H1 (cell line): ENCODE results near the gene TMEM183A. TPM values are rescaled to one million over a fixed set of nuclear protein-coding genes. Genes with fewer than 3 reads are reported as not detected.

Source experiments
- CTCF ChIA-PET: fragments of 300-600 bp; sonication (Branson Sonifier 250); formaldehyde crosslinking; loops from one replicate; lab custom pipeline; 2021; ENCODE audit not compliant: partially characterized antibody; lab: Charles Lee
- POLR2A ChIA-PET: fragments of 300-600 bp; sonication (Branson Sonifier 250); formaldehyde crosslinking; loops from one replicate; lab custom pipeline; 2021; ENCODE audit warnings: inconsistent platforms; ENCODE audit not compliant: partially characterized antibody; lab: Charles Lee
- DNase-seq, 2 experiments: peaks; one replicate each; pipeline versions ENCODE4 v3.0.0 to v3.0.0-alpha.2; 2010 to 2022; ENCODE audit warnings: low spot score in 2 of 2, low read depth in 1 of 2, mixed read lengths in 1 of 2
- FAIRE-seq: peaks from 2 replicates; lab custom pipeline; 2011; peaks lifted over from hg19 to GRCh38; lab: Jason Lieb, UNC
- H2AFZ ChIP-seq: 2 replicates; pipeline ENCODE4 v1.8.1; 2012; ENCODE audit warnings: low read length, inconsistent platforms
- H2AK5ac ChIP-seq: 2 replicates; pipeline ENCODE4 v1.6.1; 2013; ENCODE audit warnings: low read depth, low read length
- H2BK120ac ChIP-seq: replicated peaks from 2 replicates; pipeline ENCODE3; 2013; ENCODE audit warnings: low read depth, low read length, inconsistent platforms
- H2BK12ac ChIP-seq: 2 replicates; pipeline ENCODE4 v1.6.1; 2013; ENCODE audit warnings: low read depth, low read length
- H2BK15ac ChIP-seq: 2 replicates; pipeline ENCODE4 v1.6.1; 2013; ENCODE audit warnings: low read length
- H2BK20ac ChIP-seq: 2 replicates; pipeline ENCODE4 v1.6.1; 2013; ENCODE audit warnings: low read length
- H2BK5ac ChIP-seq: 2 replicates; pipeline ENCODE4 v1.6.1; 2013; ENCODE audit warnings: low read depth, low read length
- H3K14ac ChIP-seq: 2 replicates; pipeline ENCODE4 v1.6.1; 2013; ENCODE audit warnings: inconsistent platforms; ENCODE audit not compliant: insufficient read length
- H3K18ac ChIP-seq: 2 replicates; pipeline ENCODE4 v1.6.1; 2013; ENCODE audit warnings: low read length; ENCODE audit errors: extremely low read depth
- H3K23ac ChIP-seq: 2 replicates; pipeline ENCODE4 v1.6.1; 2013; ENCODE audit warnings: inconsistent platforms; ENCODE audit not compliant: insufficient read length
- H3K23me2 ChIP-seq: 2 replicates; pipeline ENCODE4 v1.6.1; 2013; ENCODE audit warnings: low read depth, low read length
- H3K27ac ChIP-seq: 2 replicates; pipeline ENCODE4 v1.6.1; 2011; ENCODE audit warnings: low read depth, low read length, inconsistent platforms
- H3K27me3 ChIP-seq, 4 experiments: replicated peaks in 1 of 4; 1 replicate in 1 of 4; 2 replicates in 3 of 4; pipeline versions ENCODE4 v1.6.1 to v1.8.1; 2011 to 2013; ENCODE audit warnings: low read length in 3 of 4, mild to moderate bottlenecking in 3 of 4, inconsistent platforms in 2 of 4, mixed read lengths in 2 of 4, moderate library complexity in 1 of 4; ENCODE audit not compliant: control insufficient read depth in 3 of 4, insufficient read depth in 3 of 4; ENCODE audit errors: extremely low read depth in 1 of 4
- H3K36me3 ChIP-seq, 4 experiments: 2 replicates each; pipeline versions ENCODE4 v1.6.1 to v1.8.1; 2011 to 2013; ENCODE audit warnings: mild to moderate bottlenecking in 4 of 4, low read length in 3 of 4, moderate library complexity in 2 of 4, control low read depth in 1 of 4, inconsistent platforms in 1 of 4; ENCODE audit not compliant: insufficient read depth in 4 of 4, control insufficient read depth in 2 of 4
- H3K4ac ChIP-seq: replicated peaks from 2 replicates; pipeline ENCODE3; 2013; ENCODE audit warnings: low read length, low read depth, mixed read lengths, inconsistent platforms; ENCODE audit not compliant: insufficient read length
- H3K4me1 ChIP-seq, 4 experiments: replicated peaks in 1 of 4; 1 replicate in 1 of 4; 2 replicates in 3 of 4; pipeline versions ENCODE4 v1.6.1 to v1.8.1; 2011 to 2013; ENCODE audit warnings: low read length in 3 of 4, inconsistent platforms in 2 of 4, mixed read lengths in 1 of 4; ENCODE audit not compliant: insufficient read depth in 4 of 4, control insufficient read depth in 3 of 4
- H3K4me2 ChIP-seq, 2 experiments: 2 replicates each; pipeline versions ENCODE4 v1.6.1 to v1.8.1; 2011 to 2013; ENCODE audit warnings: low read depth in 2 of 2, low read length in 2 of 2, control low read depth in 1 of 2, inconsistent platforms in 1 of 2, mild to moderate bottlenecking in 1 of 2; ENCODE audit not compliant: insufficient read depth in 1 of 2
- H3K4me3 ChIP-seq, 4 experiments: fragments of 200-600, 300-600 bp in 1 of 4; sonication (generic), shearing (Covaris generic), sonication (Bioruptor Twin) in 1 of 4; 2 replicates each; pipeline versions ENCODE4 v1.5.1 to v1.8.1; 2011 to 2016; ENCODE audit warnings: low read length in 4 of 4, low read depth in 3 of 4, control low read depth in 2 of 4, inconsistent platforms in 2 of 4, mild to moderate bottlenecking in 2 of 4, mixed read lengths in 1 of 4, moderate library complexity in 1 of 4; ENCODE audit not compliant: insufficient read depth in 2 of 4; ENCODE audit errors: extremely low read depth in 1 of 4
- H3K56ac ChIP-seq: replicated peaks from 2 replicates; pipeline ENCODE3; 2013; ENCODE audit warnings: low read depth, mild to moderate bottlenecking, mixed read lengths, low read length, inconsistent platforms; ENCODE audit not compliant: insufficient read length
- H3K79me1 ChIP-seq: 2 replicates; pipeline ENCODE4 v1.6.1; 2013; ENCODE audit warnings: low read depth, low read length, control low read depth
- H3K79me2 ChIP-seq, 2 experiments: 2 replicates each; pipeline versions ENCODE4 v1.6.1 to v1.8.1; 2012 to 2013; ENCODE audit warnings: low read length in 2 of 2, mild to moderate bottlenecking in 2 of 2, inconsistent platforms in 1 of 2; ENCODE audit not compliant: insufficient read depth in 2 of 2, control insufficient read depth in 1 of 2
- H3K9ac ChIP-seq, 4 experiments: replicated peaks in 1 of 4; 1 replicate in 1 of 4; 2 replicates in 3 of 4; pipeline versions ENCODE4 v1.6.1 to v1.8.1; 2011 to 2013; ENCODE audit warnings: low read depth in 3 of 4, low read length in 3 of 4, control low read depth in 2 of 4, mild to moderate bottlenecking in 2 of 4, moderate library complexity in 2 of 4, inconsistent platforms in 1 of 4; ENCODE audit errors: extremely low read depth in 1 of 4
- H3K9me3 ChIP-seq, 2 experiments: 2 replicates each; pipeline versions ENCODE4 v1.6.1 to v1.8.1; 2012 to 2013; ENCODE audit warnings: mild to moderate bottlenecking in 2 of 2, moderate library complexity in 2 of 2, control low read depth in 1 of 2, inconsistent platforms in 1 of 2, low read depth in 1 of 2, low read length in 1 of 2, mixed read lengths in 1 of 2; ENCODE audit not compliant: insufficient read depth in 2 of 2
- H4K20me1 ChIP-seq, 2 experiments: replicated peaks in 1 of 2; 2 replicates each; pipeline versions ENCODE3 to v1.8.1; 2011 to 2013; ENCODE audit warnings: inconsistent platforms in 2 of 2, low read length in 2 of 2, mild to moderate bottlenecking in 1 of 2; ENCODE audit not compliant: insufficient read depth in 2 of 2, control insufficient read depth in 1 of 2
- H4K5ac ChIP-seq: 2 replicates; pipeline ENCODE4 v1.6.1; 2013; ENCODE audit warnings: low read length, low read depth, mixed read lengths, inconsistent platforms; ENCODE audit not compliant: insufficient read length
- H4K8ac ChIP-seq: 2 replicates; pipeline ENCODE4 v1.8.0; 2013; ENCODE audit warnings: mild to moderate bottlenecking, moderate library complexity, low read length, inconsistent platforms; ENCODE audit not compliant: insufficient read depth; ENCODE audit errors: extremely low read depth
- H4K91ac ChIP-seq: replicated peaks from 2 replicates; pipeline ENCODE3; 2013; ENCODE audit warnings: low read length, mixed read lengths, inconsistent platforms; ENCODE audit not compliant: insufficient read length
- BACH1 ChIP-seq: IDR thresholded peaks from 2 replicates; pipeline ENCODE4 v1.6.1; 2012; ENCODE audit warnings: low read length, improper control_type of control experiment
- CBX8 ChIP-seq: fragments of 300-800, 300-1000 bp; sonication (generic); IDR thresholded peaks from 2 replicates; pipeline ENCODE4 v1.7.1; 2016; ENCODE audit warnings: low read depth, low read length, borderline replicate concordance
- E2F6 ChIP-seq: IDR thresholded peaks from 2 replicates; pipeline ENCODE4 v1.6.1; 2012; ENCODE audit warnings: inconsistent platforms
- EZH2 ChIP-seq: fragments of 200-600 bp; sonication (generic); IDR thresholded peaks from 2 replicates; pipeline ENCODE4 v1.7.1; 2012; ENCODE audit warnings: low read depth, mild to moderate bottlenecking, moderate library complexity, low read length, inconsistent platforms; ENCODE audit not compliant: severe bottlenecking
- FOSL1 ChIP-seq: IDR thresholded peaks from 2 replicates; pipeline ENCODE4 v1.6.1; 2011; ENCODE audit warnings: mild to moderate bottlenecking, low read depth, low read length, moderate library complexity; ENCODE audit not compliant: insufficient read depth
- KDM1A ChIP-seq: fragments of 200-600, 300-600 bp; sonication (generic); IDR thresholded peaks from 2 replicates; pipeline ENCODE4 v1.7.1; 2016; ENCODE audit warnings: mild to moderate bottlenecking, low read length, borderline replicate concordance
- SIN3A ChIP-seq, 2 experiments: IDR thresholded peaks in 1 of 2; conservative IDR thresholded peaks in 1 of 2; 2 replicates each; pipeline ENCODE4 v1.6.1; 2011 to 2012; ENCODE audit warnings: low read length in 2 of 2, improper control_type of control experiment in 1 of 2, low read depth in 1 of 2, mild to moderate bottlenecking in 1 of 2
- TBP ChIP-seq: IDR thresholded peaks from 2 replicates; pipeline ENCODE4 v1.6.1; 2011; ENCODE audit warnings: low read depth, low read length, improper control_type of control experiment
- TCF12 ChIP-seq: IDR thresholded peaks from 2 replicates; pipeline ENCODE4 v1.6.1; 2011; ENCODE audit warnings: low read depth, mild to moderate bottlenecking, low read length
- YY1 ChIP-seq: IDR thresholded peaks from 2 replicates; pipeline ENCODE4 v1.6.1; 2011; ENCODE audit warnings: low read depth, mild to moderate bottlenecking, low read length
- WGBS, 2 experiments: shearing (Covaris generic) in 1 of 2; methylation state at CpG; one replicate each; pipeline versions ENCODE4 v1.1.6 to v1.1.7; 2013 to 2015; ENCODE audit warnings: low lambda C conversion rate in 2 of 2, mixed read lengths in 2 of 2, inconsistent platforms in 1 of 2, low coverage in 1 of 2, missing lambda C conversion rate in 1 of 2; ENCODE audit not compliant: insufficient replicate concordance in 2 of 2, insufficient coverage in 1 of 2, insufficient read length in 1 of 2; ENCODE audit errors: extremely low coverage in 1 of 2, missing lambda C conversion rate in 1 of 2; 5-methylcytosine and 5-hydroxymethylcytosine counted together
- polyA plus RNA-seq, 7 experiments: library from polyadenylated mRNA; depleted of rRNA in 3 of 7; stranded (reverse) in 5 of 7; unstranded in 2 of 7; fragments of >200 nt in 5 of 7; fragments of 200-250 nt in 2 of 7; gene quantifications; 1 replicate in 5 of 7; 2 replicates in 1 of 7; 4 replicates in 1 of 7; pipeline versions ENCODE4 v1.2.1 to v1.2.3, GENCODE V29; 2011 to 2013; ENCODE audit warnings: missing spikeins in 2 of 7, mixed read lengths in 2 of 7
- total RNA-seq: library from RNA; stranded (reverse); fragmentation: NEBNext Ultra II Directional; extraction: Animal tissue kit (Norgen Biotek cat#: 25700); gene quantifications from 2 replicates; pipeline ENCODE4 v1.2.1, GENCODE V29; 2021

The TMEM183A gene
- total and polyA plus RNA-seq, 2 of the 8 experiments (the other 6 are each of a cell fraction or from before 2014, with no cell fraction given): 107 to 173 TPM

GRCh38 chr1:202968895-202969295 lies 38.3 kb upstream of the TMEM183A start:
- H3K56ac ChIP-seq: no peak overlapping the region
- no peaks in the 10 kb centered on the region for H3K79me1 ChIP-seq
- H2BK20ac ChIP-seq: no peak overlapping the region
- peaks cover 4 to 6% (median 5%) of the 10 kb centered on the region in 4 experiments; a peak in 6 of 7 replicates for H3K4me1 ChIP-seq
- H2BK5ac ChIP-seq: no peak overlapping the region
- peak; percentile 70 for FAIRE-seq
- peaks cover 10% of the 10 kb centered on the region for H3K23me2 ChIP-seq
- no peak overlapping the region for H3K23ac ChIP-seq
- H3K14ac ChIP-seq: no peak overlapping the region
- H3K4me3 ChIP-seq: no peak overlapping the region
- H4K91ac ChIP-seq: no peak overlapping the region
- no peaks in the 10 kb centered on the region for H3K79me2 ChIP-seq
- H3K36me3 ChIP-seq: no peaks in the 10 kb centered on the region
- H3K9ac ChIP-seq: no peak overlapping the region
- H4K8ac ChIP-seq: no peak overlapping the region
- no peak overlapping the region for H2BK15ac ChIP-seq
- POLR2A ChIA-PET: interaction anchor here (0.9 to 2.0 kb wide), 3 partner anchors 14 to 40 kb away, joined by 3 to 7 read pairs (median 3); no protein-coding TSS in a partner anchor
- H2BK12ac ChIP-seq: no peak overlapping the region
- peaks cover 0 to 2% of the 10 kb centered on the region in 2 experiments for H4K20me1 ChIP-seq
- no peak overlapping the region for H2BK120ac ChIP-seq
- H2AK5ac ChIP-seq: no peak overlapping the region
- H3K9me3 ChIP-seq: no peaks in the 10 kb centered on the region
- peak in 1 of 2 experiments; percentile 49 for DNase-seq
- H3K27me3 ChIP-seq: no peaks in the 10 kb centered on the region; a peak in 2 of 7 replicates
- CTCF ChIA-PET: interaction anchor here (0.8 to 1.7 kb wide), 6 partner anchors 9 to 40 kb away, joined by 3 to 11 read pairs (median 6); no protein-coding TSS in a partner anchor
- 37% methylated on average over 5 of the region's 5 CpGs; no CpG with 5 or more reads in 1 of the 2 experiments for WGBS, 2 experiments
- no peak overlapping the region for H3K18ac ChIP-seq
- H2AFZ ChIP-seq: peak overlapping the region; percentile 88; the same call in 1 of the 2 replicates
- H3K4ac ChIP-seq: no peak overlapping the region
- no peak overlapping the region for H4K5ac ChIP-seq
- no peak overlapping the region for H3K4me2 ChIP-seq
- H3K27ac ChIP-seq: no peak overlapping the region
- no peak for TF ChIP-seq TCF12
- no peak for TF ChIP-seq YY1
- TF ChIP-seq E2F6: no peak
- TF ChIP-seq CBX8: no peak
- TF ChIP-seq KDM1A: no peak
- TF ChIP-seq BACH1: no peak
- TF ChIP-seq TBP: 0 out of 2 replicates have a peak, but pooled peaks have one; percentile 11
- no peak for TF ChIP-seq EZH2
- peak in 1 of 2 experiments; percentile 62; a peak in 1 of 4 replicates for TF ChIP-seq SIN3A (conservative IDR thresholded peaks at IDR 0.05 in 1 of 2, IDR thresholded peaks at IDR 0.05 in 1 of 2; ENCODE audit: low read depth in 1 of 2, low read length in 2 of 2)
- TF ChIP-seq FOSL1: no peak
